WTC11 (cell line): ENCODE data around the gene ITGAX. TPM values are rescaled to one million over a fixed set of nuclear protein-coding genes. Genes with fewer than 3 reads are reported as not detected.

ENCODE experiments used
- ATAC-seq: fragments of 200-7000 bp; cut with Tn5 transposase; 2 replicates; pipeline ENCODE4 v1.10.0; 2021; ENCODE audit warnings: mild to moderate bottlenecking, moderate library complexity
- CTCF ChIA-PET: fragments of 300-600 bp; sonication (Branson Sonifier 250); formaldehyde crosslinking; loops from one replicate; lab custom pipeline; 2021; ENCODE audit warnings: antibody characterized with exemption; lab: Charles Lee
- POLR2A ChIA-PET: fragments of 350-600 bp; sonication (Branson Sonifier 250); formaldehyde crosslinking; loops from one replicate; lab custom pipeline; 2021; ENCODE audit warnings: antibody characterized with exemption; lab: Charles Lee
- DNase-seq: peaks from one replicate; pipeline ENCODE4 v3.0.0; 2021; ENCODE audit warnings: low spot score
- H3K27ac Mint-ChIP-seq: 2 replicates; pipeline ENCODE4 v1.8.0; 2021; ENCODE audit warnings: mixed read lengths
- H3K27me3 Mint-ChIP-seq: 2 replicates; pipeline ENCODE4 v1.8.0; 2021; ENCODE audit warnings: low read depth, mild to moderate bottlenecking, moderate library complexity, mixed read lengths
- H3K36me3 Mint-ChIP-seq: 2 replicates; pipeline ENCODE4 v1.8.0; 2021; ENCODE audit warnings: mixed read lengths
- H3K4me1 Mint-ChIP-seq: 2 replicates; pipeline ENCODE4 v1.8.0; 2022; ENCODE audit warnings: mixed read lengths
- H3K4me3 Mint-ChIP-seq: 2 replicates; pipeline ENCODE4 v1.8.0; 2021; ENCODE audit warnings: mild to moderate bottlenecking, moderate library complexity, mixed read lengths
- H3K9me3 Mint-ChIP-seq: 2 replicates; pipeline ENCODE4 v1.8.0; 2021; ENCODE audit warnings: mixed read lengths
- AR ChIP-seq: fragments of 250-450 bp; sonication (Bioruptor Pico); IDR thresholded peaks from 2 replicates; pipeline ENCODE4 v1.9.0; 2021; ENCODE audit warnings: mild to moderate bottlenecking
- GTF2I ChIP-seq: fragments of 250-450 bp; sonication (Bioruptor Pico); conservative IDR thresholded peaks from 2 replicates; pipeline ENCODE4 v1.4.0; 2021; ENCODE audit warnings: mild to moderate bottlenecking
- HMGA2 ChIP-seq: fragments of 250-450 bp; sonication (Bioruptor Pico); IDR thresholded peaks from 2 replicates; pipeline ENCODE4 v1.4.0; 2021; ENCODE audit warnings: mild to moderate bottlenecking, moderate library complexity
- IRF2 ChIP-seq: sonication (generic); formaldehyde crosslinking; IDR thresholded peaks from 2 replicates; pipeline ENCODE4 v1.8.0; 2022; ENCODE audit warnings: low read depth, missing genetic modification reagents, borderline replicate concordance
- JAZF1 ChIP-seq: fragments of 250-450 bp; sonication (Bioruptor Pico); IDR thresholded peaks from 2 replicates; pipeline ENCODE4 v1.9.0; 2021; ENCODE audit warnings: moderate library complexity, mild to moderate bottlenecking, inconsistent platforms
- NR1H2 ChIP-seq: sonication (generic); formaldehyde crosslinking; IDR thresholded peaks from 2 replicates; pipeline ENCODE4 v1.9.0; 2021; ENCODE audit warnings: mild to moderate bottlenecking, moderate library complexity, missing genetic modification reagents
- NR3C1 ChIP-seq: sonication (generic); formaldehyde crosslinking; conservative IDR thresholded peaks from 2 replicates; pipeline ENCODE4 v1.8.1; 2023; ENCODE audit warnings: low read depth, mild to moderate bottlenecking, missing genetic modification reagents
- RELA ChIP-seq: sonication (generic); formaldehyde crosslinking; IDR thresholded peaks from 2 replicates; pipeline ENCODE4 v1.8.1; 2022; ENCODE audit warnings: missing genetic modification reagents, mild to moderate bottlenecking, borderline replicate concordance
- TEAD1 ChIP-seq: sonication (generic); formaldehyde crosslinking; IDR thresholded peaks from 2 replicates; pipeline ENCODE4 v1.8.0; 2022; ENCODE audit warnings: mild to moderate bottlenecking, missing genetic modification reagents
- USF1 ChIP-seq: sonication (generic); formaldehyde crosslinking; IDR thresholded peaks from 2 replicates; pipeline ENCODE4 v1.8.0; 2022; ENCODE audit warnings: mild to moderate bottlenecking, missing genetic modification reagents
- ZNF263 ChIP-seq: sonication (generic); formaldehyde crosslinking; IDR thresholded peaks from 2 replicates; pipeline ENCODE4 v1.8.1; 2022; ENCODE audit warnings: low read depth, mild to moderate bottlenecking, moderate library complexity, missing genetic modification reagents
- total RNA-seq: library from RNA; stranded (reverse); gene quantifications from 3 replicates; pipeline ENCODE4 v1.2.3, GENCODE V29; 2021
- TF ChIP-seq, protein P1 (sequence below): sonication (generic); formaldehyde crosslinking; IDR thresholded peaks from 2 replicates; pipeline ENCODE4 v1.8.1; 2023; ENCODE audit warnings: mild to moderate bottlenecking, missing genetic modification reagents, borderline replicate concordance
- TF ChIP-seq, protein P2 (sequence below): fragments of 250-450 bp; sonication (Bioruptor Pico); IDR thresholded peaks from 2 replicates; pipeline ENCODE4 v1.9.0; 2021; ENCODE audit warnings: mild to moderate bottlenecking
- TF ChIP-seq, protein P3 (sequence below): sonication (generic); formaldehyde crosslinking; IDR thresholded peaks from 2 replicates; pipeline ENCODE4 v1.8.1; 2022; ENCODE audit warnings: missing genetic modification reagents, borderline replicate concordance
- TF ChIP-seq, protein P4 (sequence below): fragments of 200-600 bp; IDR thresholded peaks from 2 replicates; pipeline ENCODE4 v1.8.0; 2022; ENCODE audit warnings: antibody characterized with exemption
- TF ChIP-seq, protein P5 (sequence below): sonication (generic); formaldehyde crosslinking; IDR thresholded peaks from 2 replicates; pipeline ENCODE4 v1.8.0; 2023; ENCODE audit warnings: missing genetic modification reagents
- TF ChIP-seq, protein P6 (sequence below): sonication (generic); formaldehyde crosslinking; IDR thresholded peaks from 2 replicates; pipeline ENCODE4 v1.8.0; 2022; ENCODE audit warnings: mild to moderate bottlenecking, missing genetic modification reagents

ITGAX gene
- total RNA-seq, 1 experiment from 2014 or later, result 0.33 TPM

- TF ChIP-seq TEAD1, result no peak
- TF ChIP-seq AR (CRISPR knock-in tag), result no peak
- TF ChIP-seq, protein P1, sequence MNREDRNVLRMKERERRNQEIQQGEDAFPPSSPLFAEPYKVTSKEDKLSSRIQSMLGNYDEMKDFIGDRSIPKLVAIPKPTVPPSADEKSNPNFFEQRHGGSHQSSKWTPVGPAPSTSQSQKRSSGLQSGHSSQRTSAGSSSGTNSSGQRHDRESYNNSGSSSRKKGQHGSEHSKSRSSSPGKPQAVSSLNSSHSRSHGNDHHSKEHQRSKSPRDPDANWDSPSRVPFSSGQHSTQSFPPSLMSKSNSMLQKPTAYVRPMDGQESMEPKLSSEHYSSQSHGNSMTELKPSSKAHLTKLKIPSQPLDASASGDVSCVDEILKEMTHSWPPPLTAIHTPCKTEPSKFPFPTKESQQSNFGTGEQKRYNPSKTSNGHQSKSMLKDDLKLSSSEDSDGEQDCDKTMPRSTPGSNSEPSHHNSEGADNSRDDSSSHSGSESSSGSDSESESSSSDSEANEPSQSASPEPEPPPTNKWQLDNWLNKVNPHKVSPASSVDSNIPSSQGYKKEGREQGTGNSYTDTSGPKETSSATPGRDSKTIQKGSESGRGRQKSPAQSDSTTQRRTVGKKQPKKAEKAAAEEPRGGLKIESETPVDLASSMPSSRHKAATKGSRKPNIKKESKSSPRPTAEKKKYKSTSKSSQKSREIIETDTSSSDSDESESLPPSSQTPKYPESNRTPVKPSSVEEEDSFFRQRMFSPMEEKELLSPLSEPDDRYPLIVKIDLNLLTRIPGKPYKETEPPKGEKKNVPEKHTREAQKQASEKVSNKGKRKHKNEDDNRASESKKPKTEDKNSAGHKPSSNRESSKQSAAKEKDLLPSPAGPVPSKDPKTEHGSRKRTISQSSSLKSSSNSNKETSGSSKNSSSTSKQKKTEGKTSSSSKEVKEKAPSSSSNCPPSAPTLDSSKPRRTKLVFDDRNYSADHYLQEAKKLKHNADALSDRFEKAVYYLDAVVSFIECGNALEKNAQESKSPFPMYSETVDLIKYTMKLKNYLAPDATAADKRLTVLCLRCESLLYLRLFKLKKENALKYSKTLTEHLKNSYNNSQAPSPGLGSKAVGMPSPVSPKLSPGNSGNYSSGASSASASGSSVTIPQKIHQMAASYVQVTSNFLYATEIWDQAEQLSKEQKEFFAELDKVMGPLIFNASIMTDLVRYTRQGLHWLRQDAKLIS (CRISPR knock-in tag), result no peak
- TF ChIP-seq JAZF1, result no peak
- TF ChIP-seq, protein P2, sequence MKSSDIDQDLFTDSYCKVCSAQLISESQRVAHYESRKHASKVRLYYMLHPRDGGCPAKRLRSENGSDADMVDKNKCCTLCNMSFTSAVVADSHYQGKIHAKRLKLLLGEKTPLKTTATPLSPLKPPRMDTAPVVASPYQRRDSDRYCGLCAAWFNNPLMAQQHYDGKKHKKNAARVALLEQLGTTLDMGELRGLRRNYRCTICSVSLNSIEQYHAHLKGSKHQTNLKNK (CRISPR knock-in tag), result no peak
- no peak for TF ChIP-seq IRF2
- TF ChIP-seq, protein P3, sequence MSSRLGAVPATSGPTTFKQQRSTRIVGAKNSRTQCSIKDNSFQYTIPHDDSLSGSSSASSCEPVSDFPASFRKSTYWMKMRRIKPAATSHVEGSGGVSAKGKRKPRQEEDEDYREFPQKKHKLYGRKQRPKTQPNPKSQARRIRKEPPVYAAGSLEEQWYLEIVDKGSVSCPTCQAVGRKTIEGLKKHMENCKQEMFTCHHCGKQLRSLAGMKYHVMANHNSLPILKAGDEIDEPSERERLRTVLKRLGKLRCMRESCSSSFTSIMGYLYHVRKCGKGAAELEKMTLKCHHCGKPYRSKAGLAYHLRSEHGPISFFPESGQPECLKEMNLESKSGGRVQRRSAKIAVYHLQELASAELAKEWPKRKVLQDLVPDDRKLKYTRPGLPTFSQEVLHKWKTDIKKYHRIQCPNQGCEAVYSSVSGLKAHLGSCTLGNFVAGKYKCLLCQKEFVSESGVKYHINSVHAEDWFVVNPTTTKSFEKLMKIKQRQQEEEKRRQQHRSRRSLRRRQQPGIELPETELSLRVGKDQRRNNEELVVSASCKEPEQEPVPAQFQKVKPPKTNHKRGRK (CRISPR knock-in tag), result no peak
- TF ChIP-seq GTF2I, result no peak
- TF ChIP-seq ZNF263 (CRISPR knock-in tag), result no peak
- TF ChIP-seq NR3C1 (CRISPR knock-in tag), result no peak
- TF ChIP-seq, protein P4, sequence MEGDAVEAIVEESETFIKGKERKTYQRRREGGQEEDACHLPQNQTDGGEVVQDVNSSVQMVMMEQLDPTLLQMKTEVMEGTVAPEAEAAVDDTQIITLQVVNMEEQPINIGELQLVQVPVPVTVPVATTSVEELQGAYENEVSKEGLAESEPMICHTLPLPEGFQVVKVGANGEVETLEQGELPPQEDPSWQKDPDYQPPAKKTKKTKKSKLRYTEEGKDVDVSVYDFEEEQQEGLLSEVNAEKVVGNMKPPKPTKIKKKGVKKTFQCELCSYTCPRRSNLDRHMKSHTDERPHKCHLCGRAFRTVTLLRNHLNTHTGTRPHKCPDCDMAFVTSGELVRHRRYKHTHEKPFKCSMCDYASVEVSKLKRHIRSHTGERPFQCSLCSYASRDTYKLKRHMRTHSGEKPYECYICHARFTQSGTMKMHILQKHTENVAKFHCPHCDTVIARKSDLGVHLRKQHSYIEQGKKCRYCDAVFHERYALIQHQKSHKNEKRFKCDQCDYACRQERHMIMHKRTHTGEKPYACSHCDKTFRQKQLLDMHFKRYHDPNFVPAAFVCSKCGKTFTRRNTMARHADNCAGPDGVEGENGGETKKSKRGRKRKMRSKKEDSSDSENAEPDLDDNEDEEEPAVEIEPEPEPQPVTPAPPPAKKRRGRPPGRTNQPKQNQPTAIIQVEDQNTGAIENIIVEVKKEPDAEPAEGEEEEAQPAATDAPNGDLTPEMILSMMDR, result no peak
- TF ChIP-seq RELA (CRISPR knock-in tag), result no peak
- TF ChIP-seq, protein P5, sequence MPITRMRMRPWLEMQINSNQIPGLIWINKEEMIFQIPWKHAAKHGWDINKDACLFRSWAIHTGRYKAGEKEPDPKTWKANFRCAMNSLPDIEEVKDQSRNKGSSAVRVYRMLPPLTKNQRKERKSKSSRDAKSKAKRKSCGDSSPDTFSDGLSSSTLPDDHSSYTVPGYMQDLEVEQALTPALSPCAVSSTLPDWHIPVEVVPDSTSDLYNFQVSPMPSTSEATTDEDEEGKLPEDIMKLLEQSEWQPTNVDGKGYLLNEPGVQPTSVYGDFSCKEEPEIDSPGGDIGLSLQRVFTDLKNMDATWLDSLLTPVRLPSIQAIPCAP (CRISPR knock-in tag), result no peak
- TF ChIP-seq, protein P6, sequence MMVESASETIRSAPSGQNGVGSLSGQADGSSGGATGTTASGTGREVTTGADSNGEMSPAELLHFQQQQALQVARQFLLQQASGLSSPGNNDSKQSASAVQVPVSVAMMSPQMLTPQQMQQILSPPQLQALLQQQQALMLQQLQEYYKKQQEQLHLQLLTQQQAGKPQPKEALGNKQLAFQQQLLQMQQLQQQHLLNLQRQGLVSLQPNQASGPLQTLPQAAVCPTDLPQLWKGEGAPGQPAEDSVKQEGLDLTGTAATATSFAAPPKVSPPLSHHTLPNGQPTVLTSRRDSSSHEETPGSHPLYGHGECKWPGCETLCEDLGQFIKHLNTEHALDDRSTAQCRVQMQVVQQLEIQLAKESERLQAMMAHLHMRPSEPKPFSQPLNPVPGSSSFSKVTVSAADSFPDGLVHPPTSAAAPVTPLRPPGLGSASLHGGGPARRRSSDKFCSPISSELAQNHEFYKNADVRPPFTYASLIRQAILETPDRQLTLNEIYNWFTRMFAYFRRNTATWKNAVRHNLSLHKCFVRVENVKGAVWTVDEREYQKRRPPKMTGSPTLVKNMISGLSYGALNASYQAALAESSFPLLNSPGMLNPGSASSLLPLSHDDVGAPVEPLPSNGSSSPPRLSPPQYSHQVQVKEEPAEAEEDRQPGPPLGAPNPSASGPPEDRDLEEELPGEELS (CRISPR knock-in tag), result no peak
- TF ChIP-seq HMGA2 (CRISPR knock-in tag), result no peak
- no peak for TF ChIP-seq NR1H2 (CRISPR knock-in tag)
- TF ChIP-seq USF1 (CRISPR knock-in tag), result no peak
- TF ChIP-seq, all 79 proteins: peak for 0
- Mint-ChIP-seq H3K9me3 (peaks cover 11% of the 10 kb centered on the region), H3K4me1 (peaks cover 6% of the 10 kb centered on the region; the same call in 1 of the 2 replicates), H3K36me3 (no peaks in the 10 kb centered on the region), H3K4me3 (no peak overlapping the region), H3K27me3 (no peaks in the 10 kb centered on the region; the same call in 1 of the 2 replicates), H3K27ac (no peak overlapping the region)
- no peak for DNase-seq
- ChIA-PET POLR2A (no interaction called here), CTCF (interaction anchor here (1.1 to 1.2 kb wide), 2 partner anchors 10 to 14 kb away, joined by 3 read pairs; no protein-coding TSS in a partner anchor)
- no peak for ATAC-seq
These were observed 40.7 kb downstream of the ITGAX start for GRCh38 chr16:31395647-31396046.
